ENCODE results near the gene SEMA6C.
A peak's percentile ranks its signal among the peaks of the same experiment; 100 is the strongest.

SEMA6C gene

DNA sequence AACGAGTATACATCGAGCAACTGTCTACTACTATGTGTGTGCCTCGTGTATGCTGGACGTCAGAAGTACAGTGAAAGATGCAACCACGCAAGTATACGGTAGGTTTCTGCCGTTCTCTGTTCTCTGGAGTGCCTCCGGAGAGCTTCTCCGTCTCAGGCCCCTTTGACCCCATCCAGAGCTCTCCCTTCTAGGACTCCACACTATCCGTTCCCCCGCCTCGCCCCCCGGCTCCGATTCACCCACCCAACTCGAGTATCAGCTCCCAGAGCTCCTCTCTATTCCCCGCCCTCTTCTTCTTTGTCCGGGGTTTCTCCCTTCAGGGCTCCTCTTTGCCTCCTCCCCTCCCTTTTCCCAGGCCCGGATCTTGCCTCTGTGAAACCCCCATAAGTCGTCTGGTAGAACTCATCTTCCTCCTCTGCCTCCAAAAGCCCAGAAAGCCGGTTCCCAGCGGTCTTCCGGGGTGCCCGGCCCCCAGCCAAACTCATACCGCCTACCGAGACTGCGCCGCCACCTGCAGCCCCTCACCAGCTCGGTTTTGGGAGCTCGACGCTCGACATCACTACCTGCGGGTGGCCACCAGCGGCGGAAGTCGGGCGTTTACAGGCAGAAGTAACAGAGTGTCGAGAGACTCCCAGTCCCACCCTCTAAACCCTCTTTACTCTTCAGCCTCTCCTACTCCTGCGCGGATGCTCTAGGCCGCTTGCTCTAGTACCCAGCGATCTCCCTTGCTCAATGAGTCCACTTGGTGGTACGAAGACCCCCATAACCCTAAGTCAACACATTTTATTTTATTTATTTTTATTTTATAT lies 43.4 kb upstream of the SEMA6C start, which contains the start of gene VPS72 (continued):
- TF ChIP-seq, protein P1, sequence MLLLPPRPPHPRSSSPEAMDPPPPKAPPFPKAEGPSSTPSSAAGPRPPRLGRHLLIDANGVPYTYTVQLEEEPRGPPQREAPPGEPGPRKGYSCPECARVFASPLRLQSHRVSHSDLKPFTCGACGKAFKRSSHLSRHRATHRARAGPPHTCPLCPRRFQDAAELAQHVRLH (tag by site-specific recombination; IDR thresholded peaks at IDR 0.05): peak; percentile 79
- no peak for TF ChIP-seq HOXC10 (CRISPR knock-in tag; IDR thresholded peaks at IDR 0.05)
- TF ChIP-seq ZNF239 (tag by site-specific recombination; IDR thresholded peaks at IDR 0.05): no peak
- TF ChIP-seq KLF10 (tag by site-specific recombination; IDR thresholded peaks at IDR 0.05): peak; percentile 74; the same call in 1 of the 2 replicates
- TF ChIP-seq SALL2 (tag by site-specific recombination; IDR thresholded peaks at IDR 0.05; ENCODE audit: borderline replicate concordance): no peak
- TF ChIP-seq ZNF121 (tag by site-specific recombination; IDR thresholded peaks at IDR 0.05): no peak
- peak; percentile 69 for TF ChIP-seq ZNF639 (tag by site-specific recombination; IDR thresholded peaks at IDR 0.05)
- peak; percentile 59; the same call in 1 of the 2 replicates for TF ChIP-seq ZNF600 (tag by site-specific recombination; IDR thresholded peaks at IDR 0.05)
- TF ChIP-seq, protein P2, sequence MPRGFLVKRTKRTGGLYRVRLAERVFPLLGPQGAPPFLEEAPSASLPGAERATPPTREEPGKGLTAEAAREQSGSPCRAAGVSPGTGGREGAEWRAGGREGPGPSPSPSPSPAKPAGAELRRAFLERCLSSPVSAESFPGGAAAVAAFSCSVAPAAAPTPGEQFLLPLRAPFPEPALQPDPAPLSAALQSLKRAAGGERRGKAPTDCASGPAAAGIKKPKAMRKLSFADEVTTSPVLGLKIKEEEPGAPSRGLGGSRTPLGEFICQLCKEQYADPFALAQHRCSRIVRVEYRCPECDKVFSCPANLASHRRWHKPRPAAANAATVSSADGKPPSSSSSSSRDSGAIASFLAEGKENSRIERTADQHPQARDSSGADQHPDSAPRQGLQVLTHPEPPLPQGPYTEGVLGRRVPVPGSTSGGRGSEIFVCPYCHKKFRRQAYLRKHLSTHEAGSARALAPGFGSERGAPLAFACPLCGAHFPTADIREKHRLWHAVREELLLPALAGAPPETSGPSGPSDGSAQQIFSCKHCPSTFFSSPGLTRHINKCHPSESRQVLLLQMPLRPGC (tag by site-specific recombination; IDR thresholded peaks at IDR 0.05): 0 out of 2 replicates have a peak, but pooled peaks have one; percentile 21
- TF ChIP-seq, protein P3, sequence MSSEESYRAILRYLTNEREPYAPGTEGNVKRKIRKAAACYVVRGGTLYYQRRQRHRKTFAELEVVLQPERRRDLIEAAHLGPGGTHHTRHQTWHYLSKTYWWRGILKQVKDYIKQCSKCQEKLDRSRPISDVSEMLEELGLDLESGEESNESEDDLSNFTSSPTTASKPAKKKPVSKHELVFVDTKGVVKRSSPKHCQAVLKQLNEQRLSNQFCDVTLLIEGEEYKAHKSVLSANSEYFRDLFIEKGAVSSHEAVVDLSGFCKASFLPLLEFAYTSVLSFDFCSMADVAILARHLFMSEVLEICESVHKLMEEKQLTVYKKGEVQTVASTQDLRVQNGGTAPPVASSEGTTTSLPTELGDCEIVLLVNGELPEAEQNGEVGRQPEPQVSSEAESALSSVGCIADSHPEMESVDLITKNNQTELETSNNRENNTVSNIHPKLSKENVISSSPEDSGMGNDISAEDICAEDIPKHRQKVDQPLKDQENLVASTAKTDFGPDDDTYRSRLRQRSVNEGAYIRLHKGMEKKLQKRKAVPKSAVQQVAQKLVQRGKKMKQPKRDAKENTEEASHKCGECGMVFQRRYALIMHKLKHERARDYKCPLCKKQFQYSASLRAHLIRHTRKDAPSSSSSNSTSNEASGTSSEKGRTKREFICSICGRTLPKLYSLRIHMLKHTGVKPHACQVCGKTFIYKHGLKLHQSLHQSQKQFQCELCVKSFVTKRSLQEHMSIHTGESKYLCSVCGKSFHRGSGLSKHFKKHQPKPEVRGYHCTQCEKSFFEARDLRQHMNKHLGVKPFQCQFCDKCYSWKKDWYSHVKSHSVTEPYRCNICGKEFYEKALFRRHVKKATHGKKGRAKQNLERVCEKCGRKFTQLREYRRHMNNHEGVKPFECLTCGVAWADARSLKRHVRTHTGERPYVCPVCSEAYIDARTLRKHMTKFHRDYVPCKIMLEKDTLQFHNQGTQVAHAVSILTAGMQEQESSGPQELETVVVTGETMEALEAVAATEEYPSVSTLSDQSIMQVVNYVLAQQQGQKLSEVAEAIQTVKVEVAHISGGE (tag by site-specific recombination; conservative IDR thresholded peaks at IDR 0.05; ENCODE audit: low read depth): peak; percentile 65; the same call in 1 of the 2 replicates
- TF ChIP-seq ZBTB44 (tag by site-specific recombination; IDR thresholded peaks at IDR 0.05): peak; percentile 54; the same call in 1 of the 2 replicates
- no peak for TF ChIP-seq MYNN (tag by site-specific recombination; IDR thresholded peaks at IDR 0.05; ENCODE audit: borderline replicate concordance)
- TF ChIP-seq ZBTB21 (tag by site-specific recombination; IDR thresholded peaks at IDR 0.05): no peak
- TF ChIP-seq PBX3 (CRISPR knock-in tag; IDR thresholded peaks at IDR 0.05): no peak
- peak; percentile 95 for TF ChIP-seq ELK4 (IDR thresholded peaks at IDR 0.05; ENCODE audit: borderline replicate concordance, low read depth, low read length)
- TF ChIP-seq ZNF777 (tag by site-specific recombination; IDR thresholded peaks at IDR 0.05; ENCODE audit: borderline replicate concordance): no peak
- no peak for TF ChIP-seq BCL11B (tag by site-specific recombination; IDR thresholded peaks at IDR 0.05; ENCODE audit: low read depth)
- no peak for TF ChIP-seq ZNF266 (tag by site-specific recombination; IDR thresholded peaks at IDR 0.05; ENCODE audit: low read depth)
- no peak for TF ChIP-seq YY2 (tag by site-specific recombination; IDR thresholded peaks at IDR 0.05)
- TF ChIP-seq, protein P4, sequence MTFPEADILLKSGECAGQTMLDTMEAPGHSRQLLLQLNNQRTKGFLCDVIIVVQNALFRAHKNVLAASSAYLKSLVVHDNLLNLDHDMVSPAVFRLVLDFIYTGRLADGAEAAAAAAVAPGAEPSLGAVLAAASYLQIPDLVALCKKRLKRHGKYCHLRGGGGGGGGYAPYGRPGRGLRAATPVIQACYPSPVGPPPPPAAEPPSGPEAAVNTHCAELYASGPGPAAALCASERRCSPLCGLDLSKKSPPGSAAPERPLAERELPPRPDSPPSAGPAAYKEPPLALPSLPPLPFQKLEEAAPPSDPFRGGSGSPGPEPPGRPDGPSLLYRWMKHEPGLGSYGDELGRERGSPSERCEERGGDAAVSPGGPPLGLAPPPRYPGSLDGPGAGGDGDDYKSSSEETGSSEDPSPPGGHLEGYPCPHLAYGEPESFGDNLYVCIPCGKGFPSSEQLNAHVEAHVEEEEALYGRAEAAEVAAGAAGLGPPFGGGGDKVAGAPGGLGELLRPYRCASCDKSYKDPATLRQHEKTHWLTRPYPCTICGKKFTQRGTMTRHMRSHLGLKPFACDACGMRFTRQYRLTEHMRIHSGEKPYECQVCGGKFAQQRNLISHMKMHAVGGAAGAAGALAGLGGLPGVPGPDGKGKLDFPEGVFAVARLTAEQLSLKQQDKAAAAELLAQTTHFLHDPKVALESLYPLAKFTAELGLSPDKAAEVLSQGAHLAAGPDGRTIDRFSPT (tag by site-specific recombination; IDR thresholded peaks at IDR 0.05): peak; percentile 78; the same call in 1 of the 2 replicates
- no peak for TF ChIP-seq ZNF416 (tag by site-specific recombination; IDR thresholded peaks at IDR 0.05)
- TF ChIP-seq ZIC2 (tag by site-specific recombination; IDR thresholded peaks at IDR 0.05): peak; percentile 78
- peak; percentile 92 for TF ChIP-seq ZNF561 (tag by site-specific recombination; IDR thresholded peaks at IDR 0.05; ENCODE audit: borderline replicate concordance)
- TF ChIP-seq ZNF654 (tag by site-specific recombination; IDR thresholded peaks at IDR 0.05; ENCODE audit: low read depth): no peak
- TF ChIP-seq TCF7L2 (IDR thresholded peaks at IDR 0.05; ENCODE audit: borderline replicate concordance, low read depth, low read length): no peak
- no peak for TF ChIP-seq ZNF664 (tag by site-specific recombination; IDR thresholded peaks at IDR 0.05)
